Spleen (tissue), 3 donors: ENCODE data around the gene MPPED2.

ENCODE experiments used
- POLR2A ChIP-seq, 3 donors: fragments of 450-650 bp; IDR thresholded peaks; one replicate each; pipeline ENCODE4 v1.5.1; 2017; ENCODE audit warnings: antibody characterized with exemption in 3 of 3, mild to moderate bottlenecking in 1 of 3
- POLR2AphosphoS5 ChIP-seq, 3 donors: sonication (generic); formaldehyde crosslinking; IDR thresholded peaks; one replicate each; pipeline ENCODE4 v1.5.1; 2017; ENCODE audit warnings: antibody characterized with exemption in 3 of 3

DNA sequence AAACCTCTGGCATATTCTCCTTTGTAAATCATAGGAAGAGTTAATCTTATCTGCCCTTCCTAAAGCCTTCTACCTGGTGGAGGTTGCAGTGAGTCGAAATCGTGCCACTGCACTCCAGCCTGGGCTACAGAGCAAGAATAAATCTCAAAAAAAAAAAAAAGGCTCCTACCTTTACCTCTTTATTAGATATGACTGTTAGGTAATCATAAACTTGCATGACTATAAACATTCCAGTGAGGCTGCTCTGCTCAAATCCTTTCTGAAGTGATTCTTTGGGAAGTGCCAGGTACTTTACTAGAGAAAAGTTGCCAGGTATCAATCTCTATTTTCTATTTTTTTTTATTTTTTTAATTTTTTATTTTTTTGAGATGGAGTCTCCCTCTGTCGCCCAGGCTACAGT, 59.6 kb downstream of the MPPED2 start:
- TF ChIP-seq POLR2AphosphoS5 (IDR thresholded peaks at IDR 0.05) (no peak), POLR2A (IDR thresholded peaks at IDR 0.05) (no peak)
